Fibroblast of skin of back (primary cell): ENCODE measurements around the gene DDIT4. TPM values are rescaled to one million over a fixed set of nuclear protein-coding genes. Genes with fewer than 3 reads are reported as not detected.
A peak's percentile ranks its signal among the peaks of the same experiment; 100 is the strongest.
"Not testable (repeated sequence)": the region's sequence is repeated elsewhere in the genome, so short reads cannot be mapped to it uniquely, and the experiment has no call there.

Source experiments
- DNase-seq: peaks from one replicate; pipeline ENCODE4 v3.0.0-alpha.2; 2013
- polyA plus RNA-seq, 2 experiments: library from polyadenylated mRNA; unstranded; fragments of 120-200 nt; gene quantifications; one replicate each; pipeline ENCODE4 v1.2.1, GENCODE V29; 2013; ENCODE audit not compliant: insufficient read length in 2 of 2

DDIT4 gene
- 308 TPM for polyA plus RNA-seq (2013, experiment 1 of 2; ENCODE audit: insufficient read length)
- 117 TPM for polyA plus RNA-seq (2013, experiment 2 of 2; ENCODE audit: insufficient read length)

DNA sequence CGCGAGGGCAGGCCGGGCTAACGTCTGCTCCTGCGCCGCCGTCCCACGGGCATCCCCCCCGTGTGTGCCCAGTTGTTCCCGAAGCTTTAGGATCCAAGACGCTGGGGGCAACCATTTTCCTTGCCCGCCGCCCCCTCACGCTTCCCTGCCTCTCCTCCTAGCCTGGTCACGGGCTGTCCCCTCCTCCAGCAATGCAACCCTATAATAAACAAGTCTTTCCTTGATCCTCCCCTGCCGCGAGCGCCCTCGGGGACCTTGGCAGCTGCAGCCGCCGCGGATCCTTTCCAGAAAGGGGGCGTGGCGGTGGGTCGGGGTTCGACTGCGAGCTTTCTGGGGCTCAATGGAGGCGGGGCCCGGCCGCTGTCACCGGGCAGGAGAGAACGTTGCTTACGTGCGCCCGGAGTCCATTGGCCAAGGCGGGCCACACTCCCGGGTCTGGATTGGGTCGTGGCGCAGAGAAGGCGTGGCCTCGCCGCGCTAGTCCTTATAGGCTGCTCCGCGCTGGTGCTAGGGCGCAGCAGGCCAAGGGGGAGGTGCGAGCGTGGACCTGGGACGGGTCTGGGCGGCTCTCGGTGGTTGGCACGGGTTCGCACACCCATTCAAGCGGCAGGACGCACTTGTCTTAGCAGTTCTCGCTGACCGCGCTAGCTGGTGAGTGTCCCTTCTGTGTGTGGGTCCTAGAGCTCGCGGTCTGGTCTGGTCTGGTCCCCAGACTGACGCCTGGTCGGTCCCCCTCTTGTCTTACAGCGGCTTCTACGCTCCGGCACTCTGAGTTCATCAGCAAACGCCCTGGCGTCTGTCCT lies at the start of gene DDIT4:
TSS of gene DDIT4 (plus strand) at position 515 of the 803 bp plus-strand sequence. CDS start 293 bp downstream, outside the sequence.
- DNase-seq: peak; percentile 99

GRCh38 chr10:72224191-72224590 lies 49.5 kb upstream of the DDIT4 start:
- DNase-seq: not testable (repeated sequence)

- DNase-seq: no peak
Observed at GRCh38 chr10:72226418-72227027, 47.2 kb upstream of the DDIT4 start.

GRCh38 chr10:72227826-72228225 lies 45.9 kb upstream of the DDIT4 start:
- DNase-seq: no peak

DNA sequence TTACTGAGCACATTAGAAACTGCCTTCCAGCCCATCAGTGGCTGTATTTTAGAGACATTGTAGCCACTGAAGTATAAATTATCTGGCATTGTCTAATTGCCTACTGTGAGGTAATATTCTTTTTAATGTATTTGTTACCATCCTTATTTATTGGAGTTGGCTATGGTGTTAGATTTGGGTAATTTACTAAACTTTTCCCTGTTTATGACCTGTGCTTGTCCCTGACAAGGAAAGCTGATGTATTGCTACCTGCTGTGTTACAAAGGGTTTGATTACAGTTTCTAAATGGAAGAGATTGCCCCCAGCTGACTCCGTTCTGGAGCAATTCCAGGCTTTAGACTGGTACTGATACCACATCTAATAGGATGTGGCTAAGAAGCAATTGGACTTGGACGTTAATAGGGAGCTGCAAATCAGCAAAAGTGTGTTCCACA lies 45.4 kb upstream of the DDIT4 start:
- DNase-seq: no peak

- no peak for DNase-seq
Observed at GRCh38 chr10:72229261-72230251, 44.2 kb upstream of the DDIT4 start.

GRCh38 chr10:72233621-72234020 lies 40.1 kb upstream of the DDIT4 start:
- no peak for DNase-seq

- DNase-seq: no peak
Observed at GRCh38 chr10:72234560-72235095, 39.1 kb upstream of the DDIT4 start.

GRCh38 chr10:72235544-72236279 lies 38.0 kb upstream of the DDIT4 start:
- no peak for DNase-seq

- no peak for DNase-seq
Observed at GRCh38 chr10:72238392-72239175, 35.1 kb upstream of the DDIT4 start.

GRCh38 chr10:72239409-72239808 lies 34.3 kb upstream of the DDIT4 start:
- DNase-seq: no peak

- DNase-seq: no peak
Observed at GRCh38 chr10:72240371-72240770, 33.4 kb upstream of the DDIT4 start.

DNA sequence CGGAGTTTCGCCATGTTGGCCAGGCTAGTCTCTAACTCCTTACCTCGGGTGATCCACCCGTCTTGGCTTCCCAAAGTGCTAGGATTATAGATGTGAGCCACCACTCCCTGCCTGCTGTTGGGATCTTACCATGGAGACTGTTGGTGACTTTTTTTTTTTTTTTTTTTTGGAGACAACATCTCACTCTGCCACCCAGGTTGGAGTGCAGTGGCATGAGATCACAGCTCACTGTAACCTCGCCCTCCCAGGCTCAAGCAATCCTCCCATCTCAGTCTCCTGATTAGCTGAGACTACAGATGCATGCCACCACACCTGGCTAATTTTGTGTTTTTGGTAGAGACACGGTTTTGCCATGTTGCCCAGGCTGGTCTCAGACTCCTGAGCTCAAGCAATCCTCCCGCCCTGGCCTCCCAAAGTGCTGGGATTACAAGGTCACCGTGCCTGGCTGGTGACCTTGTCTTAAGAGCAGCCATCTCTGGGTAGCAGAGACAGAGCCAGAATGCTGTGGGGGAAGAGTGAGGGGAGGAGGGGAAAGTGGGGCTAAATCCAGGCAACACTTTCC lies 32.0 kb upstream of the DDIT4 start:
- no peak for DNase-seq

DNA sequence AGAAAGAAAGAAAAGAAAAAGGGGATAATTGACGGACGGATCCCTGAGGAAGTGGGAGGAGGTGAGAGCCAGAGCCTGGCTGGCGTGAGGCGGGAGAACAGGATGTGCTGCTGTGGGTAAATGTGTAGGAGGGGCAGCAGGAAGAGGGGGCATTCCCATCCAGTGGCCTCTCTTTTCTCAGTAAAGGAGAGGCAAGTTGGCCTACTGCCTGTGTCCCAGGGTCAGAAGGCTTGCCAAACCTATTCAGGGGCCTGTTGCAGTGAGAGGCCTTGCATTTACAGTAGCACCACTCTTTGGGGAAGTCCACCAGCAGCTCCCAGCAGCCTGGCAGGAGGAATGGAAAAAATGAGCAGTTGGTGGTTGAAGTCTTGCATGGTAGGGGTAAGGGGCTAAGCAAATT lies 31.0 kb upstream of the DDIT4 start:
- peak; percentile 55 for DNase-seq

DNA sequence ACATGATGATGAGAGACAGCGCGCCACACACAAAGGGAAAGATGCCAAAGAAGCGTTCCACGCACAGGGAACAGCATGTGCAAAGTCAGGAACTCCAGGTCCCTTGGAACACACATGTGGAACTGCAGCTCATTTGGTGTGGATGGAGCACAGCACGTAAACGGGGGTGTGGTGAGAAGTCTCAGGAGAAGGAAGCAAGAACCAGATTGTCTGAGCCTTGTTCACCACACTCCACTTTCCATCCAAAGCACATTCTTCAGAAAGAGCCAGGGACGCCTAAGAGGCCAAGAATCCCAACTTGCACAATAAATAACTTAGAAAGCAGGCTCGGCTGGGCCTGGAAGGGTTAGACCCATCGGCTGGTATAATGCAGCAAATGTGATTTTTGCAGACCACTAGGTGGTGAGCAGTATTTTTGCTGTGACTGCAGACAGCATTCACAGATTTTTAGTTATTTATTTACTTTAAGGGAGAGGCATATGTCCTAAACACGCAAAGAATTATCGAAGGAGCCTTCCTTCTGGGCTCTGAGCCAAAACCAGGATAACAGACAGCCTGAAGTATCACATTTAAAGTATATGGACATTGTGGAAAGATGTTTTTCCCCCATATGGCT lies 29.8 kb upstream of the DDIT4 start:
- DNase-seq: peak; percentile 93

GRCh38 chr10:72244573-72245038 lies 29.1 kb upstream of the DDIT4 start:
- DNase-seq: no peak

GRCh38 chr10:72245949-72246525 lies 27.7 kb upstream of the DDIT4 start:
- no peak for DNase-seq

DNA sequence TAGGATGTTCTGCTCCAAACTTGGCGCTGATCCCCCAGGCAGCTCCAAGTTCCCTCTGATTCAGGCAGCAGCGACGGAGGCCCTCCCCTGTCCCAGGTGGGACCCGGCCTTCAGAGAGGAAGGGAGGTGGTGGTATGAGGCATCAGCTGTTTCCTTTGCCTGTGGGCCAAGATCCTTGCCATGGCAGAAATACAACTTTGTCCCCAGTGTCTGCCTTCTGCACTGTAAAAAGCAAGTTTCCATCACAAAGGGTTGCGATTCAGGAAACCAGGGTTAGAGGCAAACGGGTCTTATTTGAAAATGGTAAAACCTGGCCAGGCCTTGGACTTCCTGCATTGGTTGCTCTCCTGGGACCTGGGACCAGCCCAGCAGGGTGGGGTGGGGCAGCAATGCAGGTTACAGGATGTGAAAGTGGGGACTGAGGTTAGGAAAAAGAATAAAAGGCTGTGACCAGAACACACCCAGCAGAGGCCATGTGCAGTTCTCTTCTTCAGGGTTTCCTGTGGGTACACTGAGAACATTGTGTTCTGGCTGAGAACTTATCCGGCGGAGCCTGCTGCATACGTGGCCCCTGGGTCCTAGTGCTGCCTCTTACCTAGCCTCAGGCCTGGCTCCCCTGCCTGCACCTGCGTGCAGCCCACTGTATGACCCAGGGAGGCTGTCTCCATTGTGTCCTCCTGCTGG lies 25.1 kb upstream of the DDIT4 start:
- DNase-seq: no peak
